ENCODE results near the gene LRMDA.

DNA sequence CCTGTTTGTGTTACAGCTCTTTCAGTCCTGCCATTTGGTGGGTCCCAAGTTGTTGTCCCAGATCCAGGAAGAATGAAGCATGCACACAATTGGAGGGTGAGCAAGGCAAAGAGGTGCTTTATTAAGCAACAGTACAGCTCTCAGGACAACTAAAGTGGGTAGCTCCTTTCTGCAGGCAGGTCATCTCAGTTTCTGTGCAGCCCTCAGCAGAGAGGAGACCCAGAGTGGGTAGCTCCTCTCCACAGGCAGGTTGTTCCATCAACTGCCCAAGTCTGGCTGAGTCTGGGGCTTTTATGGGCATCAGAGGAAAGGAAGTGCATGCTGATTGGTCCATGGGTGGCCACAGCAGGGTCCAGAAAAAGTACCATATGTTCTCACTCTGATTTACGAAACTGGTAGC lies 624.5 kb downstream of the LRMDA start:
- TF ChIP-seq CTCF (conservative IDR thresholded peaks at IDR 0.05; ENCODE audit: low read depth, low read length) (no peak), EZH2 (IDR thresholded peaks at IDR 0.05; ENCODE audit: low read length, unreplicated experiment) (no peak), EZH2phosphoT487 (IDR thresholded peaks at IDR 0.05; ENCODE audit: borderline replicate concordance, low read length) (no peak)
